GM18499 (cell line): ENCODE data around the gene SERAC1.

Experiments used
- ATAC-seq: cut with Tn5 transposase; IDR thresholded peaks from one replicate; pipeline ENCODE4 v1.9.1; 2021; ENCODE audit warnings: moderate number of reproducible peaks; ENCODE audit not compliant: insufficient read depth, unreplicated experiment

The SERAC1 gene

GRCh38 chr6:158131926-158132325 lies 36.1 kb downstream of the SERAC1 start:
- ATAC-seq, result no peak

- ATAC-seq, result no peak
Measured at GRCh38 chr6:158125271-158125670, 42.8 kb downstream of the SERAC1 start.

GRCh38 chr6:158124288-158124687 lies 43.8 kb downstream of the SERAC1 start:
- no peak for ATAC-seq

- ATAC-seq, result no peak
Measured at GRCh38 chr6:158122048-158122447, 46.0 kb downstream of the SERAC1 start.

GRCh38 chr6:158121335-158121734 lies 46.7 kb downstream of the SERAC1 start:
- ATAC-seq, result no peak

- no peak for ATAC-seq
Measured at GRCh38 chr6:158118886-158119285, 49.2 kb downstream of the SERAC1 start.

GRCh38 chr6:158115508-158115907 lies 52.6 kb downstream of the SERAC1 start:
- ATAC-seq, result no peak

GRCh38 chr6:158115102-158115501 lies 53.0 kb downstream of the SERAC1 start:
- no peak for ATAC-seq

GRCh38 chr6:158113802-158114201 lies 54.3 kb downstream of the SERAC1 start:
- ATAC-seq, result no peak

GRCh38 chr6:158111987-158112386 lies 56.1 kb downstream of the SERAC1 start:
- ATAC-seq, result no peak

- no peak for ATAC-seq
Measured at GRCh38 chr6:158110986-158111385, 57.1 kb downstream of the SERAC1 start.

GRCh38 chr6:158109748-158110147 lies 58.3 kb downstream of the SERAC1 start:
- ATAC-seq, result no peak

GRCh38 chr6:158104696-158105095 lies 63.4 kb downstream of the SERAC1 start:
- ATAC-seq, result no peak

- no peak for ATAC-seq
Measured at GRCh38 chr6:158103228-158103627, 64.8 kb downstream of the SERAC1 start.

GRCh38 chr6:158095671-158096070 lies 72.4 kb downstream of the SERAC1 start:
- ATAC-seq, result no peak

- no peak for ATAC-seq
Measured at GRCh38 chr6:158095031-158095430, 73.0 kb downstream of the SERAC1 start.

- ATAC-seq, result no peak
Measured at GRCh38 chr6:158092806-158093205, 75.3 kb downstream of the SERAC1 start.

- no peak for ATAC-seq
Measured at GRCh38 chr6:158087224-158087867, 80.7 kb downstream of the SERAC1 start.

GRCh38 chr6:158086504-158087223 lies 81.4 kb downstream of the SERAC1 start:
- ATAC-seq, result no peak

GRCh38 chr6:158086054-158086503 lies 82.0 kb downstream of the SERAC1 start:
- ATAC-seq, result no peak

GRCh38 chr6:158085261-158086053 lies 82.6 kb downstream of the SERAC1 start:
- no peak for ATAC-seq
